GM12891 (cell line): ENCODE data around the gene CNTNAP4. TPM values are rescaled to one million over a fixed set of nuclear protein-coding genes. Genes with fewer than 3 reads are reported as not detected.
A peak's percentile ranks its signal among the peaks of the same experiment; 100 is the strongest.

Experiments used
- DNase-seq: peaks from one replicate; pipeline ENCODE4 v3.0.0; 2011; ENCODE audit warnings: low spot score; ENCODE audit not compliant: insufficient read length
- FAIRE-seq: peaks from 2 replicates; lab custom pipeline; 2011; peaks lifted over from hg19 to GRCh38; lab: Jason Lieb, UNC
- PAX5 ChIP-seq: IDR thresholded peaks from 2 replicates; pipeline ENCODE4 v1.6.1; 2011; ENCODE audit warnings: low read length, moderate library complexity, mild to moderate bottlenecking; ENCODE audit not compliant: insufficient read depth, severe bottlenecking
- POLR2A ChIP-seq: IDR thresholded peaks from 2 replicates; pipeline ENCODE4 v1.6.1; 2011; ENCODE audit warnings: low read depth, low read length, control low read depth
- POLR2AphosphoS5 ChIP-seq: IDR thresholded peaks from 2 replicates; pipeline ENCODE4 v1.6.1; 2011; ENCODE audit warnings: low read depth, low read length, control low read depth
- POU2F2 ChIP-seq: IDR thresholded peaks from 2 replicates; pipeline ENCODE4 v1.6.1; 2011; ENCODE audit warnings: low read depth, mild to moderate bottlenecking, control low read depth, low read length, moderate library complexity
- SPI1 ChIP-seq: IDR thresholded peaks from 2 replicates; pipeline ENCODE4 v1.6.1; 2011; ENCODE audit warnings: low read depth, low read length, control low read depth
- TAF1 ChIP-seq: IDR thresholded peaks from 2 replicates; pipeline ENCODE4 v1.6.1; 2011; ENCODE audit warnings: low read depth, low read length, control low read depth
- polyA plus RNA-seq: library from polyadenylated mRNA; unstranded; fragments of >200 nt; gene quantifications from one replicate; pipeline ENCODE4 v1.2.1, GENCODE V29; 2012; ENCODE audit warnings: low read depth, missing spikeins, inconsistent platforms; ENCODE audit not compliant: missing spikeins

The CNTNAP4 gene
- 0.14 TPM for polyA plus RNA-seq

DNA sequence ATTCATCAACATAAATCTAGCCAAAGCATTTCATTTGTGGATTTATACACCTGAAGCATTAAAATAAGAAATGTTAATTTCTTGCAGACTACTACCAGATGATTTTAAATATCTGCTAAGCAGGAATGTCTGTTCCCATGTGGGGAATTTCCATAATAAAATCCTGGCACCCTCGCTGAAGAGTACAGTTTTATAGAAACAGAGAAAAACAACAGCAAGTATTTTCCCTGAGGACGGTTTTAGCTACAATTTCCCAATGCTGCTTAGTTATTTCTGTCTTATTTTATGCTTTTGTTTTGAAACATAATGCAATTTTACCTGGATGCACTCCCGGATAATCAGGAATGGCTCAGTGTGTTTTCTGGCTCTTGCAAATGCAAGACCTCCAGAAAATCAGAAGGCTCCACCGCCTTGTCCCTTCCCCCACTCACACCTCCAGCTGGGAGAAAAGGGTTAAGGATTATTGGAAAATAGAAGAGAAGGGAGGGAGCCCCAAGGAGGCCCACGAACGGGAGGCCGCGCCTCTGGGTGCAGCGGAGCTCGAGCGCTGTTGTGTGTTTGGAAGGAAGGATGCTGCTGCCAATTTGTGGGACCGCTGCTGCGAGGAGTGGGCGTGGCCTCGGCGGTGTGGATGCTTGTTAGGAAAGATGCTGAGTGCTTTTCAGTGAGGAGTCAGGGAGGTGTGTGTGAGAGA, at the start of gene CNTNAP4:
TSS of gene CNTNAP4 (plus strand) at position 657 of the 694 bp plus-strand sequence. CDS start 262 bp downstream, outside the sequence.
- TF ChIP-seq POLR2A (no peak), POU2F2 (no peak), TAF1 (no peak), SPI1 (no peak), POLR2AphosphoS5 (no peak), PAX5 (no peak)
- no peak for FAIRE-seq
- DNase-seq: no peak

- no peak for FAIRE-seq
- no peak for DNase-seq
- TF ChIP-seq POU2F2: no peak
- no peak for TF ChIP-seq POLR2AphosphoS5
- no peak for TF ChIP-seq PAX5
- TF ChIP-seq SPI1: no peak
- TF ChIP-seq TAF1: no peak
- no peak for TF ChIP-seq POLR2A
These were observed 48.6 kb upstream of the CNTNAP4 start for GRCh38 chr16:76228546-76229146.

GRCh38 chr16:76232704-76233103, 44.5 kb upstream of the CNTNAP4 start:
- FAIRE-seq (no peak), DNase-seq (no peak)
- no peak for TF ChIP-seq POLR2AphosphoS5
- no peak for TF ChIP-seq TAF1
- no peak for TF ChIP-seq POLR2A
- TF ChIP-seq SPI1: no peak
- no peak for TF ChIP-seq POU2F2
- no peak for TF ChIP-seq PAX5

GRCh38 chr16:76235025-76235424, 42.2 kb upstream of the CNTNAP4 start:
- TF ChIP-seq TAF1 (no peak), POLR2AphosphoS5 (no peak), PAX5 (no peak)
- no peak for FAIRE-seq
- no peak for DNase-seq

DNA sequence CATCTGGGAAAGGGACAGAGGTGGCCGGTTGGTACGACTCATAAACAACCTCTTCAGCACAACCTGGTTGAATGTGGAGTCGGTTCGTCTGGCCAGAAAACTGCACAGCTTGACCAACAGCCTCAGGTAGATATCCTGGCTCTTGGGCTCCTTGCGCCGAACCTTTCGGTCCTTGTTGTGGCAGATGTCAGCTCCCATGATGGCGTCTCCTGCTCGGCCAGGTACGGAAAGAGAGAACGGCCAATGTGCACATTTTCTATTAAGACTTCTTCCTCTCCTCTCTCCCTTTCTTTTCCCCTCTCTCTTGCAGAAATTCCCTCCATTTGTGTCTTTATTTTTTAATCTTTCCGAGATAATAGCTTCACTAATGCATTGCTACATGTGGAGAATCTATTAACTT, 41.8 kb upstream of the CNTNAP4 start:
- no peak for FAIRE-seq
- TF ChIP-seq PAX5 (no peak), TAF1 (no peak), POU2F2 (no peak), SPI1 (no peak), POLR2A (no peak), POLR2AphosphoS5 (no peak)
- DNase-seq: no peak

DNA sequence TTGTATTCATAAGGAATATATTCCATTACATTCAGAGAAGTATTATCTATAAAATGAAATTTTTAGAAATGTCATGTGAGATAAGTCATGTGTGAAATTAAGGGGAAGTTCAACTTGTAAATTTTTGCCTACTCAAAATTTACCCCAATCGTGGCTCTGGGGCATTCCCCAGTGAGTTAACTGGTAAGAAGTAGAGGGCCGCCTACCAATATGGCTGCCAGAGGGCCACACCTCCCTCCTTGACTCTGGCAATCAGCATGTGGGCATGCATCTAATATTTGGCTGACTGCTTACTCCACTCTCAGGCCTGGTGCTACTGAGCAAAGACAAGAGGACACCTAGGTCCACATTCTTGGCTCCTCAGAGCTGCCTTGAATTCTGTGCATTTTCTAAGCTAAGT, 39.7 kb upstream of the CNTNAP4 start:
- DNase-seq (no peak), FAIRE-seq (no peak)
- TF ChIP-seq TAF1 (no peak), POLR2AphosphoS5 (no peak), POU2F2 (no peak), SPI1 (no peak), POLR2A (no peak), PAX5 (no peak)

- no peak for DNase-seq
- FAIRE-seq: no peak
- TF ChIP-seq POLR2A (no peak), TAF1 (no peak), SPI1 (no peak), POU2F2 (no peak), PAX5 (no peak), POLR2AphosphoS5 (no peak)
These were observed 35.4 kb upstream of the CNTNAP4 start for GRCh38 chr16:76241755-76242154.

GRCh38 chr16:76243620-76244019, 33.6 kb upstream of the CNTNAP4 start:
- no peak for FAIRE-seq
- TF ChIP-seq TAF1 (no peak), SPI1 (no peak), POLR2A (no peak), POLR2AphosphoS5 (no peak), PAX5 (no peak)
- no peak for DNase-seq

GRCh38 chr16:76246587-76246986, 30.6 kb upstream of the CNTNAP4 start:
- FAIRE-seq: no peak
- TF ChIP-seq POU2F2 (no peak), POLR2AphosphoS5 (no peak), POLR2A (no peak), PAX5 (no peak), TAF1 (no peak), SPI1 (no peak)
- DNase-seq: no peak

GRCh38 chr16:76265434-76266045, 11.7 kb upstream of the CNTNAP4 start:
- DNase-seq (no peak), FAIRE-seq (peak; percentile 5)
- no peak for TF ChIP-seq POLR2A
- TF ChIP-seq POU2F2: no peak
- TF ChIP-seq SPI1: no peak
- TF ChIP-seq TAF1: no peak
- TF ChIP-seq PAX5: no peak
- no peak for TF ChIP-seq POLR2AphosphoS5
